GM10847 (cell line): ENCODE data around the gene KANSL3.

Source experiments
- POLR2A ChIP-seq: IDR thresholded peaks from 2 replicates; pipeline ENCODE4 v1.6.1; 2011; ENCODE audit not compliant: insufficient read length; ENCODE audit errors: extremely low read depth

Gene KANSL3

GRCh38 chr2:96638144-96639121 lies at the start of gene KANSL3:
Gene KANSL3, minus strand, starts transcription at chr2:96638312. Its CDS starts 1,177 bp downstream, at chr2:96637135.
- TF ChIP-seq POLR2A, result peak; percentile 89

- TF ChIP-seq POLR2A, result no peak
These were observed 49.2 kb upstream of the KANSL3 start for GRCh38 chr2:96687266-96687665.

GRCh38 chr2:96685577-96686459 lies 47.7 kb upstream of the KANSL3 start:
- TF ChIP-seq POLR2A, result no peak

- TF ChIP-seq POLR2A, result no peak
These were observed 46.9 kb upstream of the KANSL3 start for GRCh38 chr2:96684883-96685576.

GRCh38 chr2:96683972-96684820 lies 46.1 kb upstream of the KANSL3 start:
- TF ChIP-seq POLR2A, result no peak

GRCh38 chr2:96683307-96683706 lies 45.2 kb upstream of the KANSL3 start:
- no peak for TF ChIP-seq POLR2A

- TF ChIP-seq POLR2A, result no peak
These were observed 43.4 kb upstream of the KANSL3 start for GRCh38 chr2:96681540-96681939.

- no peak for TF ChIP-seq POLR2A
These were observed 42.5 kb upstream of the KANSL3 start for GRCh38 chr2:96680561-96681141.

GRCh38 chr2:96679848-96680247 lies 41.7 kb upstream of the KANSL3 start:
- TF ChIP-seq POLR2A, result no peak

GRCh38 chr2:96669539-96670215 lies 31.6 kb upstream of the KANSL3 start:
- TF ChIP-seq POLR2A, result no peak

- no peak for TF ChIP-seq POLR2A
These were observed 30.7 kb upstream of the KANSL3 start for GRCh38 chr2:96668771-96669170.

GRCh38 chr2:96665083-96665569 lies 27.0 kb upstream of the KANSL3 start:
- TF ChIP-seq POLR2A, result no peak

- TF ChIP-seq POLR2A, result no peak
These were observed 26.3 kb upstream of the KANSL3 start for GRCh38 chr2:96664366-96664925.
